GM19468 (cell line): Measurements from ENCODE around the gene CSN3.

Experiments
- ATAC-seq: cut with Tn5 transposase; IDR thresholded peaks from one replicate; pipeline ENCODE4 v1.9.1; 2021; ENCODE audit warnings: mild to moderate bottlenecking, moderate library complexity, moderate number of reproducible peaks; ENCODE audit not compliant: unreplicated experiment; ENCODE audit errors: extremely low read depth

The CSN3 gene

GRCh38 chr4:70288651-70289050 lies 46.3 kb downstream of the CSN3 start:
- ATAC-seq, result no peak

DNA sequence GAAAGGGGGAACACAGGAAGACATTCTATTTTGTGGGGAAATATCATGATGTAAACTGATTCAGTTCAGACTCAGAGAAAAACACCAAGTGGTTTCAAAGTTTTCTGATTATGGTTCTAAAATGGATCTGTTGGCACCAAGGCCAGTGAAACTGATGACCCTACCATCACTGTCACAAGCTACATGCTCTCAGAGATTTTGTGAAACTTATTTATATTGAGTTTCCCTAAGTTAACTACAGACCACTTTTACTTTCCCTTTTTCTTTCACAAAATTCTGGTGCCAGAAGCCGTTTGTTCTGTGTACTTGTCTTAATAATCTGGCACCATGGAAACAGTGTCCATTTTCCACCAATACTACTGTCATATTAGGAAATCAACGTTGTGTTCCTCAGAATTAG lies 48.9 kb downstream of the CSN3 start:
- no peak for ATAC-seq

- ATAC-seq, result no peak
Observed at GRCh38 chr4:70297576-70297975, 55.2 kb downstream of the CSN3 start.

DNA sequence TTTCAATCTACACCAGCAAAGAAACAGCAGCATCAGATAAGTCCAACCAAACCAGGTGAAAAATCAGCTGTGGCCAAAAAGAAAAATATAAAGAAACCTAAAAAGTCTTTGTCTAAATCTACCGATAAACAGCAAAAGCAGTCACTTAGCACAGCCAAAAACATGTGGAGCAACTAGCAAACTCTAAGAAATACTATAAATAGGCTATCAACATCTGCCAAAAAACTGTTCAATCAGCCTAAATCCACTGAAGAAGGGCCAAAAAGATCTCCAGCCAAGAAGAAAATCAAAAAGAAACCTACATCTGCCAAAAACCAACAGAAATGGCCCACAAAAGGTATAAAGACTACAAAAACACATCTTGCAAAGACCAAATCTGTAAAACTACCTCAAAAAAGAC lies 55.7 kb downstream of the CSN3 start:
- no peak for ATAC-seq

GRCh38 chr4:70299643-70300042 lies 57.2 kb downstream of the CSN3 start:
- ATAC-seq, result no peak

DNA sequence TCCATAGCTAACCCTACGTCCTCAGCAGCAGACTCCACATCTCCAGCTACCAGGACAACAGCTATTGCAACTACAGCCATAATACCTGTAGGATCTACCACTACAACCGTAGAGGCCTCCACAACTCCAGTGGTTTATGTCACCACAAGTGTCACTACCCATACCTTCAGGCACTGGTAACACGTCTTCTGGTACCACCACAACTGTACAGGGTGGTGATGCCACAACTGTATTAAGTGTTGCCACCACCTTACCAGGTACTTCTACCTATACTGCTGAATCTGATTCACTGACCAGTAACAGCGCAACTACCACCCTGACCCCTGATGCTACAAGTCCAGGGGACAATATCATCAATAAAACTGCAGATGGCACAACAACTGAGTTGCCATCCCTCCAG lies 57.8 kb downstream of the CSN3 start:
- no peak for ATAC-seq
